B cell (primary cell): ENCODE measurements around the gene SCN4B. TPM values are rescaled to one million over a fixed set of nuclear protein-coding genes. Genes with fewer than 3 reads are reported as not detected.

Source experiments
- ATAC-seq: fragments of 200-7000 bp; cut with Tn5 transposase; one replicate; pipeline ENCODE4 v1.10.0; 2021; ENCODE audit warnings: low read depth, mild to moderate bottlenecking, moderate number of reproducible peaks, moderate library complexity
- CTCF ChIA-PET: fragments of 350-600 bp; sonication (Branson Sonifier 250); formaldehyde crosslinking; loops from one replicate; lab custom pipeline; 2021; ENCODE audit warnings: antibody characterized with exemption, inconsistent platforms; lab: Charles Lee
- POLR2A ChIA-PET: fragments of 350-600 bp; sonication (Branson Sonifier 250); formaldehyde crosslinking; loops from one replicate; lab custom pipeline; 2021; ENCODE audit warnings: antibody characterized with exemption; lab: Charles Lee
- DNase-seq: peaks from one replicate; pipeline ENCODE4 v3.0.0; 2013
- H2AFZ ChIP-seq: 2 replicates; pipeline ENCODE4 v1.6.1; 2012; ENCODE audit warnings: mild to moderate bottlenecking, low read depth, low read length; ENCODE audit not compliant: insufficient read depth, poor library complexity, severe bottlenecking
- H3K27ac ChIP-seq, 2 donors: 1 replicate in 1 of 2; 2 replicates in 1 of 2; pipeline ENCODE4 v1.5.1; 2012 to 2013; ENCODE audit warnings: low read length in 2 of 2, mild to moderate bottlenecking in 2 of 2, moderate library complexity in 1 of 2
- H3K27me3 ChIP-seq, 4 experiments: fragments of 200-600 bp in 1 of 4; sonication (generic) in 1 of 4; replicated peaks in 1 of 4; 1 replicate in 2 of 4; 2 replicates in 2 of 4; pipeline versions ENCODE4 v1.6.1 to v1.7.0; 2013 to 2016; ENCODE audit warnings: low read length in 3 of 4, mild to moderate bottlenecking in 2 of 4, mixed read lengths in 1 of 4, moderate library complexity in 1 of 4; ENCODE audit not compliant: insufficient read depth in 4 of 4, control insufficient read depth in 3 of 4; ENCODE audit errors: control extremely low read depth in 1 of 4
- H3K36me3 ChIP-seq, 2 experiments: replicated peaks in 1 of 2; 1 replicate in 1 of 2; 2 replicates in 1 of 2; pipeline versions ENCODE4 v1.6.1 to v1.7.1; 2013; ENCODE audit warnings: low read length in 1 of 2; ENCODE audit not compliant: insufficient read depth in 2 of 2, control insufficient read depth in 1 of 2; ENCODE audit errors: control extremely low read depth in 1 of 2, extremely low read depth in 1 of 2
- H3K4me1 ChIP-seq, 2 donors: fragments of 200-600 bp in 1 of 2; sonication (generic) in 1 of 2; 1 replicate in 1 of 2; 2 replicates in 1 of 2; pipeline versions ENCODE4 v1.5.1 to v1.6.1; 2013 to 2017; ENCODE audit warnings: low read length in 2 of 2; ENCODE audit not compliant: control insufficient read depth in 2 of 2, insufficient read depth in 2 of 2
- H3K4me2 ChIP-seq: replicated peaks from 2 replicates; pipeline ENCODE3; 2012; ENCODE audit warnings: mild to moderate bottlenecking, low read depth, low read length; ENCODE audit not compliant: poor library complexity, severe bottlenecking
- H3K4me3 ChIP-seq, 5 experiments: fragments of 200-600 bp in 1 of 5; sonication (generic) in 1 of 5; 1 replicate in 3 of 5; 2 replicates in 2 of 5; pipeline versions ENCODE4 v1.5.1 to v1.7.0; 2011 to 2016; ENCODE audit warnings: low read length in 4 of 5, mild to moderate bottlenecking in 4 of 5, low read depth in 2 of 5, control low read depth in 1 of 5, moderate library complexity in 1 of 5; ENCODE audit not compliant: insufficient read depth in 1 of 5; ENCODE audit errors: control extremely low read depth in 1 of 5, extremely low read depth in 1 of 5
- H3K79me2 ChIP-seq: fragments of 200-600 bp; sonication (generic); one replicate; pipeline ENCODE4 v1.6.0; 2016; ENCODE audit warnings: low read length; ENCODE audit not compliant: control insufficient read depth, insufficient read depth
- H3K9ac ChIP-seq: fragments of 200-600 bp; sonication (generic); 2 replicates; pipeline ENCODE4 v1.6.1; 2017; ENCODE audit warnings: mild to moderate bottlenecking, low read length, moderate library complexity
- H3K9me3 ChIP-seq, 3 donors: one replicate each; pipeline versions ENCODE4 v1.6.1 to v1.7.1; 2013; ENCODE audit warnings: low read length in 2 of 3; ENCODE audit not compliant: control insufficient read depth in 2 of 3, insufficient read depth in 1 of 3; ENCODE audit errors: control extremely low read depth in 1 of 3
- H4K20me1 ChIP-seq: 2 replicates; pipeline ENCODE4 v1.6.0; 2012; ENCODE audit warnings: mild to moderate bottlenecking, low read length; ENCODE audit not compliant: insufficient read depth, control insufficient read depth, poor library complexity, severe bottlenecking
- H3K27ac Mint-ChIP-seq: one replicate; pipeline ENCODE4 v1.8.0; 2021; ENCODE audit warnings: mixed read lengths
- H3K27me3 Mint-ChIP-seq: one replicate; pipeline ENCODE4 v1.8.0; 2021; ENCODE audit warnings: mixed read lengths
- H3K4me1 Mint-ChIP-seq: one replicate; pipeline ENCODE4 v1.8.0; 2021; ENCODE audit warnings: mixed read lengths
- H3K4me3 Mint-ChIP-seq: one replicate; pipeline ENCODE4 v1.8.0; 2021; ENCODE audit warnings: mixed read lengths
- H3K9me3 Mint-ChIP-seq: one replicate; pipeline ENCODE4 v1.8.0; 2022; ENCODE audit warnings: mixed read lengths; ENCODE audit not compliant: insufficient read depth
- CTCF ChIP-seq: fragments of 200-600 bp; IDR thresholded peaks from one replicate; pipeline ENCODE4 v1.8.0; 2022; ENCODE audit warnings: antibody characterized with exemption, mild to moderate bottlenecking
- WGBS: methylation state at CpG from one replicate; pipeline ENCODE4 v1.1.5; 2013; ENCODE audit warnings: missing lambda C conversion rate; ENCODE audit not compliant: insufficient coverage; 5-methylcytosine and 5-hydroxymethylcytosine counted together
- intact Hi-C: fragments of 100-400 bp; cut with micrococcal nuclease; formaldehyde crosslinking; loops from one replicate; pipeline ENCODE4 v1.10.0; 2022
- polyA plus RNA-seq: library from polyadenylated mRNA; depleted of rRNA; stranded (reverse); fragments of >200 nt; gene quantifications from 2 replicates; pipeline ENCODE4 v1.2.3, GENCODE V29; 2012
- total RNA-seq, 2 donors: library from RNA; stranded (reverse); fragments of 120-200 nt in 1 of 2; gene quantifications; 1 replicate in 1 of 2; 2 replicates in 1 of 2; pipeline versions ENCODE4 v1.2.3 to v1.2.4, GENCODE V29; 2013 to 2022

Gene SCN4B
- total and polyA plus RNA-seq, 2 donors (not counting 1 experiment from before 2014, with no cell fraction given): not detected

DNA sequence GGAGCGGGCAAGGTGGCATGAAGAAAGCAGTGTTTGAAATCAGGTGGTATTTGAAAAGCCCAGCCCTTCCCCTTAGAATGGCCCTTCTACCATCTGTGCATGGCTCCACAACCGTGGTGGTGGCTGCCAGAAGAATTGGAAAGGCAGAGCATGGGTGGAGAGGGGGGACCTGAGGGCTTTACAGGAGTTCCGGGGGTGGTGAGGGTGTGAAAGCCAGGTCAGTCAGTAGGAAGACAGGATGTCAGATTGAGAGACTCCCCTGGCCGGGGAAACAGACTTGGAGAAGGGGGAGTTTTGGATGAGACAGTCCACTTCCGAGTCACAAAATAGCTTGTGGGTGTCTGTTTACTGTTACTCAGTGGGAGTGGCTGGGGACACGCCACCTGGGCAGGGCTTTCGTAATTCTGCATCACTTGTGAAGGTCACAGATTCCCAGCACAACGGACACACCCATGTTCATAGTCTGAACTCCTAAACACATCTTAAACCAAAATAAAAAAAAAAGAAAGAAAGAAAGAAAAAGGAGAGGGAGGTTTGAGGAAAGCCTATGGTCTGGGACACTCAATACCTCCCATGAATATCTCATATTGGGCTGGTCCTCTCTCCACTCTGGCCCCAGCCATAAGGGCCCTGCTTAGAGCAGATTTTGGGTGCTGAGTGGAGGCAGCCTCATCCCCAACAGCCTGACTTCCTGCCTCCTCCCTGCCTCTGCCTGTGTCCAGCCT is 41.4 kb downstream of the SCN4B start:
- H3K27me3 Mint-ChIP-seq: peaks cover 27% of the 10 kb centered on the region
- POLR2A ChIA-PET: no interaction called here

More for the DNA sequence above, 41.4 kb downstream of the SCN4B start:
- no peak overlapping the region for H3K9ac ChIP-seq
- no peak overlapping the region for H3K4me2 ChIP-seq
- H3K27ac Mint-ChIP-seq: no peak overlapping the region
- H3K4me3 Mint-ChIP-seq: no peak overlapping the region
- peaks cover 0 to 7% (median 2%) of the 10 kb centered on the region in 4 experiments for H3K27me3 ChIP-seq
- intact Hi-C loops: no loop called here
- H3K9me3 Mint-ChIP-seq: no peaks in the 10 kb centered on the region
- 100% methylated on average over 3 of the region's 8 CpGs for WGBS
- H3K9me3 ChIP-seq: no peaks in the 10 kb centered on the region
- H3K79me2 ChIP-seq: no peaks in the 10 kb centered on the region
- H3K4me1 ChIP-seq: no peaks in the 10 kb centered on the region
- no peak for TF ChIP-seq CTCF
- CTCF ChIA-PET: no interaction called here
- H4K20me1 ChIP-seq: no peaks in the 10 kb centered on the region
- H3K27ac ChIP-seq: no peak overlapping the region
- H3K4me3 ChIP-seq: no peak overlapping the region
- no peaks in the 10 kb centered on the region for H3K4me1 Mint-ChIP-seq
- DNase-seq (no peak), ATAC-seq (no peak)
- no peak overlapping the region for H2AFZ ChIP-seq
- H3K36me3 ChIP-seq: no peaks in the 10 kb centered on the region
